ENCODE measurements around the gene PTPRU. TPM values are rescaled to one million over a fixed set of nuclear protein-coding genes. Genes with fewer than 3 reads are reported as not detected.

The PTPRU gene
- total and polyA plus RNA-seq, 7 experiments from 2014 or later, result 0.17 to 0.42 TPM; not detected in 5

DNA sequence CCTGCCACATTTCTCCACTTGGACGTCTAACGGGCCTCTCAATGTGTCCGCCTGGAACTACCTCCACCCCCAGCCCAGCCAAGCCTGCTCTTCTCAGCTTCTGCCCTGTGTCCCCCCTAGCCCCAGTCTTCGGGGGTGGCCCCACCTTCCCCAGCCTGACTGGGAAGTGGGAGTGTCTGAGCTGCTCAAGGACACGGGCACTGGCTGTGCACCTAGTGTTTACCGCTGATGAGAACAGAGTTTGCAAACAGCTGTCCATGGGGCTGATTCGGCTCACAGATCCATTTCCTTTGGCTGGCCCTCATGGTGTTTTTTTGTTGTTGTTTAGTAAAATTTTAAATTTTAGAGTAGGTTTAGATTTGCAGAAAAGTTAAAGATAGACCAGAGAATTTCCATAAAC, 121.1 kb downstream of the PTPRU start:
- POLR2A ChIA-PET, result no interaction called here
- H3K9me3 ChIP-seq (ENCODE audit: control insufficient read depth in 2 of 3, low read length in 3 of 3), result no peaks in the 10 kb centered on the region
- CTCF ChIA-PET, result no interaction called here
- Mint-ChIP-seq H3K9me3 (no peaks in the 10 kb centered on the region), H3K36me3 (no peaks in the 10 kb centered on the region), H3K27ac (no peak overlapping the region), H3K4me3 (no peak overlapping the region), H3K4me1 (peaks cover 0 to 8% (median 0%) of the 10 kb centered on the region in 7 donors), H3K27me3 (peaks cover 3 to 50% (median 30%) of the 10 kb centered on the region in 5 donors)
- no peaks in the 10 kb centered on the region for H3K36me3 ChIP-seq (ENCODE audit: control insufficient read depth in 2 of 3, insufficient read depth in 3 of 3, low read length in 3 of 3)
- no peak overlapping the region for H3K4me3 ChIP-seq (ENCODE audit: low read length)
- intact Hi-C loops (cut with micrococcal nuclease), result no loop called here
- no peaks in the 10 kb centered on the region for H3K27me3 ChIP-seq (ENCODE audit: control insufficient read depth in 2 of 2, insufficient read depth in 2 of 2, low read length in 2 of 2)
- no peak for ATAC-seq
- H3K27ac ChIP-seq (ENCODE audit: low read depth, low read length), result no peak overlapping the region
- no peaks in the 10 kb centered on the region for H3K4me1 ChIP-seq (ENCODE audit: control insufficient read depth in 2 of 2, insufficient read depth in 2 of 2, low read length in 2 of 2)
- DNase-seq, result no peak

DNA sequence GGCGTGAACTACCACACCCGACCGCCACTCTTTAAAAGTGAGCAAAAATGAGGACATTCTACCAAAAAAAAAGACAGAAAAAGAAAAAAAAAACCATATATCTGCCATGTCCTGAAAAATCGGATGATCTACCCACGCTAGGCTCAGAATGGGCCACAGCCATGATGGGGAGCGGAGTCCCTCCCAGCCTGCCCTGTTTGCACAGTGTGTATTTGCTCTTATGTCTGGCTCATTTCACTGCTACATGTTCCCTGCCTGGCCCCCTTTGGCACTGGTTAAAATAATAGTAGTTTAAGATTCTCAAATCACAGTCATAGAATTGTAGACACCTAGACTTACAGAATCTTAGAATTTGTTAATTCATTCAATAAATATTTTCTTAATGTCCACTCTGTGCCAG, 121.9 kb downstream of the PTPRU start:
- H3K36me3 Mint-ChIP-seq, result no peaks in the 10 kb centered on the region
- ATAC-seq, result no peak

GRCh38 chr1:29360768-29361167, 124.4 kb downstream of the PTPRU start:
- ChIA-PET POLR2A (no interaction called here), CTCF (no interaction called here)
- no peak overlapping the region for H3K27ac ChIP-seq (ENCODE audit: low read depth, low read length)
- Mint-ChIP-seq H3K36me3 (no peaks in the 10 kb centered on the region), H3K27ac (no peak overlapping the region), H3K4me3 (no peak overlapping the region), H3K27me3 (peaks cover 3 to 43% (median 21%) of the 10 kb centered on the region in 5 donors), H3K9me3 (no peaks in the 10 kb centered on the region), H3K4me1 (no peaks in the 10 kb centered on the region)
- H3K4me3 ChIP-seq (ENCODE audit: low read length), result no peak overlapping the region
- ATAC-seq (no peak), DNase-seq (no peak)
- intact Hi-C loops (cut with micrococcal nuclease), result no loop called here
- no peaks in the 10 kb centered on the region for H3K4me1 ChIP-seq (ENCODE audit: control insufficient read depth in 2 of 2, insufficient read depth in 2 of 2, low read length in 2 of 2)
- H3K9me3 ChIP-seq (ENCODE audit: control insufficient read depth in 2 of 3, low read length in 3 of 3), result no peaks in the 10 kb centered on the region
- H3K27me3 ChIP-seq (ENCODE audit: control insufficient read depth in 2 of 2, insufficient read depth in 2 of 2, low read length in 2 of 2), result no peaks in the 10 kb centered on the region
- H3K36me3 ChIP-seq (ENCODE audit: control insufficient read depth in 2 of 3, insufficient read depth in 3 of 3, low read length in 3 of 3), result no peaks in the 10 kb centered on the region

More for the DNA sequence above, 121.9 kb downstream of the PTPRU start:
- Mint-ChIP-seq H3K27me3 (peaks cover 3 to 47% (median 24%) of the 10 kb centered on the region in 5 donors), H3K9me3 (no peaks in the 10 kb centered on the region), H3K4me3 (no peak overlapping the region), H3K4me1 (peaks cover 0 to 8% (median 0%) of the 10 kb centered on the region in 7 donors), H3K27ac (no peak overlapping the region)
- Histone ChIP-seq H3K36me3 (ENCODE audit: control insufficient read depth in 2 of 3, insufficient read depth in 3 of 3, low read length in 3 of 3) (no peaks in the 10 kb centered on the region), H3K9me3 (ENCODE audit: control insufficient read depth in 2 of 3, low read length in 3 of 3) (no peaks in the 10 kb centered on the region), H3K27ac (ENCODE audit: low read depth, low read length) (no peak overlapping the region), H3K4me1 (ENCODE audit: control insufficient read depth in 2 of 2, insufficient read depth in 2 of 2, low read length in 2 of 2) (no peaks in the 10 kb centered on the region), H3K27me3 (ENCODE audit: control insufficient read depth in 2 of 2, insufficient read depth in 2 of 2, low read length in 2 of 2) (no peaks in the 10 kb centered on the region), H3K4me3 (ENCODE audit: low read length) (no peak overlapping the region)
- intact Hi-C loops (cut with micrococcal nuclease), result no loop called here
- no peak for DNase-seq
- CTCF ChIA-PET, result no interaction called here
- POLR2A ChIA-PET, result no interaction called here

DNA sequence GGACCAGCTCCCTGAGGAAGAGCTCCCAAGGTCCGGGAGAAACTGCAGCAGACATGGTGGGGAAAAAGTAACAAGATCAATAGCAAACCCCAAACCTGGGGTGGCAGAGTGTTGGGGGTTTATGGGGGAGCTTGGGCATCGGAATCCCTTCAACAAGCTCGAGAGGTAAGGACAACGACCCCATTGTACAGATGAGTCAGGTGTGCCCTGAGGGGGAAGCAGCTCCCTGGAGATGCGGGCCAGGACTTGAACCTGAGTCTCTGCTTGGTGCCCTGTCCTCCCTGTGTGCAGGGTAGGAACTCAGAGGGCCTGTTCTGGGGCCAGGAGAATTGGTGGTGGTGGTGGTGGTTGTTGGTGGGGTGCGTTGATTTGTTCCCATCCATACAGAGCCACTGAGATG, 125.4 kb downstream of the PTPRU start:
- no peaks in the 10 kb centered on the region for H3K36me3 Mint-ChIP-seq

GRCh38 chr1:29362116-29362515, 125.8 kb downstream of the PTPRU start:
- Mint-ChIP-seq H3K4me1 (no peaks in the 10 kb centered on the region), H3K27ac (no peak overlapping the region), H3K36me3 (no peaks in the 10 kb centered on the region), H3K4me3 (no peak overlapping the region), H3K27me3 (peaks cover 3 to 36% (median 17%) of the 10 kb centered on the region in 5 donors), H3K9me3 (no peaks in the 10 kb centered on the region)
- H3K4me1 ChIP-seq (ENCODE audit: control insufficient read depth in 2 of 2, insufficient read depth in 2 of 2, low read length in 2 of 2), result no peaks in the 10 kb centered on the region
- ChIA-PET CTCF (no interaction called here), POLR2A (no interaction called here)
- H3K9me3 ChIP-seq (ENCODE audit: control insufficient read depth in 2 of 3, low read length in 3 of 3), result no peaks in the 10 kb centered on the region
- H3K27me3 ChIP-seq (ENCODE audit: control insufficient read depth in 2 of 2, insufficient read depth in 2 of 2, low read length in 2 of 2), result no peaks in the 10 kb centered on the region
- ATAC-seq (no peak), DNase-seq (no peak)
- H3K27ac ChIP-seq (ENCODE audit: low read depth, low read length), result no peak overlapping the region
- intact Hi-C loops (cut with micrococcal nuclease), result no loop called here
- H3K36me3 ChIP-seq (ENCODE audit: control insufficient read depth in 2 of 3, insufficient read depth in 3 of 3, low read length in 3 of 3), result no peaks in the 10 kb centered on the region
- H3K4me3 ChIP-seq (ENCODE audit: low read length), result no peak overlapping the region

More for the DNA sequence above, 125.4 kb downstream of the PTPRU start:
- no peaks in the 10 kb centered on the region for H3K9me3 ChIP-seq (ENCODE audit: control insufficient read depth in 2 of 3, low read length in 3 of 3)
- no peaks in the 10 kb centered on the region for H3K36me3 ChIP-seq (ENCODE audit: control insufficient read depth in 2 of 3, insufficient read depth in 3 of 3, low read length in 3 of 3)
- ChIA-PET POLR2A (no interaction called here), CTCF (no interaction called here)
- H3K4me3 ChIP-seq (ENCODE audit: low read length), result no peak overlapping the region
- no peak for ATAC-seq
- no peak overlapping the region for H3K27ac ChIP-seq (ENCODE audit: low read depth, low read length)
- intact Hi-C loops (cut with micrococcal nuclease), result no loop called here
- no peaks in the 10 kb centered on the region for H3K4me1 ChIP-seq (ENCODE audit: control insufficient read depth in 2 of 2, insufficient read depth in 2 of 2, low read length in 2 of 2)
- H3K9me3 Mint-ChIP-seq, result no peaks in the 10 kb centered on the region
- no peaks in the 10 kb centered on the region for H3K4me1 Mint-ChIP-seq
- no peak overlapping the region for H3K4me3 Mint-ChIP-seq
- no peak overlapping the region for H3K27ac Mint-ChIP-seq
- H3K27me3 ChIP-seq (ENCODE audit: control insufficient read depth in 2 of 2, insufficient read depth in 2 of 2, low read length in 2 of 2), result no peaks in the 10 kb centered on the region
- no peak for DNase-seq
- peaks cover 3 to 37% (median 17%) of the 10 kb centered on the region in 5 donors for H3K27me3 Mint-ChIP-seq

DNA sequence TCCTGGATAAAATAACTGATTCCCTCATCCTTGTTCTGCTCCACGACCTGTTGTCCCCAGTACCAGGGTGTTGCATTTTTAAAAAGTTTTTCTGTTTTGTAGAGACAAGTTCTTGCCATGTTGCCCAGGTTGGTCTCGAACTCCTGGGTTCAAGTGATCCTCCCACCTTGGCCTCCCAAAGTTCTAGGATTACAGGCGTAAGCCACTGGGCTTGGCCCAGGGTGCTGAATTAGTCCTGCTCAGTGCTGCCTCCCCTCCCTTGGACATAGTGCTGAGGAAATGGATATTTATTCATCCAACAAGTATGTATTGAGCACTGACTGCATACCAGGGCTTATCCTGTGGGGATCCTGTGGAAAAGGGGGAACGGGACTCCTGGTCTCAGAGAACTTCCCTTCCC, 126.4 kb downstream of the PTPRU start:
- DNase-seq, result no peak
- Histone ChIP-seq H3K4me1 (ENCODE audit: control insufficient read depth in 2 of 2, insufficient read depth in 2 of 2, low read length in 2 of 2) (no peaks in the 10 kb centered on the region), H3K27me3 (ENCODE audit: control insufficient read depth in 2 of 2, insufficient read depth in 2 of 2, low read length in 2 of 2) (no peaks in the 10 kb centered on the region), H3K4me3 (ENCODE audit: low read length) (no peak overlapping the region), H3K36me3 (ENCODE audit: control insufficient read depth in 2 of 3, insufficient read depth in 3 of 3, low read length in 3 of 3) (no peaks in the 10 kb centered on the region), H3K27ac (ENCODE audit: low read depth, low read length) (no peak overlapping the region), H3K9me3 (ENCODE audit: control insufficient read depth in 2 of 3, low read length in 3 of 3) (no peaks in the 10 kb centered on the region)
- POLR2A ChIA-PET, result no interaction called here
- peaks cover 3 to 30% (median 17%) of the 10 kb centered on the region in 5 donors for H3K27me3 Mint-ChIP-seq
- CTCF ChIA-PET, result no interaction called here
- no peaks in the 10 kb centered on the region for H3K4me1 Mint-ChIP-seq
- H3K36me3 Mint-ChIP-seq, result no peaks in the 10 kb centered on the region
- intact Hi-C loops (cut with micrococcal nuclease), result no loop called here
- H3K9me3 Mint-ChIP-seq, result no peaks in the 10 kb centered on the region
- no peak overlapping the region for H3K4me3 Mint-ChIP-seq
- no peak for ATAC-seq
- H3K27ac Mint-ChIP-seq, result no peak overlapping the region

GRCh38 chr1:29363536-29363935, 127.2 kb downstream of the PTPRU start:
- Mint-ChIP-seq H3K27me3 (peaks cover 3 to 28% (median 17%) of the 10 kb centered on the region in 5 donors), H3K9me3 (peaks cover 0 to 1% (median 0%) of the 10 kb centered on the region in 11 donors), H3K4me3 (no peak overlapping the region), H3K27ac (no peak overlapping the region), H3K4me1 (no peaks in the 10 kb centered on the region), H3K36me3 (peaks cover 0 to 1% (median 0%) of the 10 kb centered on the region in 5 donors)
- no peaks in the 10 kb centered on the region for H3K9me3 ChIP-seq (ENCODE audit: control insufficient read depth in 2 of 3, low read length in 3 of 3)
- no peaks in the 10 kb centered on the region for H3K27me3 ChIP-seq (ENCODE audit: control insufficient read depth in 2 of 2, insufficient read depth in 2 of 2, low read length in 2 of 2)
- H3K27ac ChIP-seq (ENCODE audit: low read depth, low read length), result no peak overlapping the region
- no peaks in the 10 kb centered on the region for H3K36me3 ChIP-seq (ENCODE audit: control insufficient read depth in 2 of 3, insufficient read depth in 3 of 3, low read length in 3 of 3)
- POLR2A ChIA-PET, result no interaction called here
- no peaks in the 10 kb centered on the region for H3K4me1 ChIP-seq (ENCODE audit: control insufficient read depth in 2 of 2, insufficient read depth in 2 of 2, low read length in 2 of 2)
- ATAC-seq (no peak), DNase-seq (no peak)
- CTCF ChIA-PET, result no interaction called here
- intact Hi-C loops (cut with micrococcal nuclease), result no loop called here
- no peak overlapping the region for H3K4me3 ChIP-seq (ENCODE audit: low read length)

Measured in naive thymus-derived CD4-positive, alpha-beta T cell (primary cell).